Stimulated activated CD4-positive, alpha-beta T cell treated with anti-CD3 and anti-CD28 coated beads, TNF-alpha, amount 100 ng/mL, for 48 hours (primary cell): ENCODE results near the gene NR2F1.

Source experiments
- DNase-seq, 3 donors: peaks; one replicate each; pipeline ENCODE4 v3.0.0-alpha.2; 2020; ENCODE audit warnings: low read depth in 3 of 3

Gene NR2F1

GRCh38 chr5:93591323-93591945 is 8.4 kb downstream of the NR2F1 start:
- no peak for DNase-seq

- DNase-seq: no peak
These were observed 9.9 kb downstream of the NR2F1 start for GRCh38 chr5:93592883-93593282.

GRCh38 chr5:93593476-93594131 is 10.6 kb downstream of the NR2F1 start:
- no peak for DNase-seq

- DNase-seq: no peak
These were observed 11.8 kb downstream of the NR2F1 start for GRCh38 chr5:93594591-93595419.

- DNase-seq: no peak
These were observed 12.6 kb downstream of the NR2F1 start for GRCh38 chr5:93595420-93596147.

- DNase-seq: no peak
These were observed 13.3 kb downstream of the NR2F1 start for GRCh38 chr5:93596310-93596675.

- no peak for DNase-seq
These were observed 13.9 kb downstream of the NR2F1 start for GRCh38 chr5:93596676-93597490.

- no peak for DNase-seq
These were observed 15.3 kb downstream of the NR2F1 start for GRCh38 chr5:93598091-93599000.

- no peak for DNase-seq
These were observed 16.0 kb downstream of the NR2F1 start for GRCh38 chr5:93599001-93599379.

- DNase-seq: no peak
These were observed 16.5 kb downstream of the NR2F1 start for GRCh38 chr5:93599399-93600120.

- no peak for DNase-seq
These were observed 17.5 kb downstream of the NR2F1 start for GRCh38 chr5:93600409-93601070.

- DNase-seq: no peak
These were observed 18.2 kb downstream of the NR2F1 start for GRCh38 chr5:93601071-93601801.

- no peak for DNase-seq
These were observed 18.8 kb downstream of the NR2F1 start for GRCh38 chr5:93601802-93602155.

GRCh38 chr5:93602241-93603077 is 19.4 kb downstream of the NR2F1 start:
- no peak for DNase-seq

- DNase-seq: no peak
These were observed 20.2 kb downstream of the NR2F1 start for GRCh38 chr5:93603078-93603792.

- DNase-seq: no peak
These were observed 21.0 kb downstream of the NR2F1 start for GRCh38 chr5:93603793-93604643.
